ENCODE results near the gene HOXD1. TPM values are rescaled to one million over a fixed set of nuclear protein-coding genes. Genes with fewer than 3 reads are reported as not detected.
A peak's percentile ranks its signal among the peaks of the same experiment; 100 is the strongest.

Gene HOXD1
- not detected for total RNA-seq (ENCODE audit: unreplicated experiment)
- long read RNA-seq, result 0 reads

DNA sequence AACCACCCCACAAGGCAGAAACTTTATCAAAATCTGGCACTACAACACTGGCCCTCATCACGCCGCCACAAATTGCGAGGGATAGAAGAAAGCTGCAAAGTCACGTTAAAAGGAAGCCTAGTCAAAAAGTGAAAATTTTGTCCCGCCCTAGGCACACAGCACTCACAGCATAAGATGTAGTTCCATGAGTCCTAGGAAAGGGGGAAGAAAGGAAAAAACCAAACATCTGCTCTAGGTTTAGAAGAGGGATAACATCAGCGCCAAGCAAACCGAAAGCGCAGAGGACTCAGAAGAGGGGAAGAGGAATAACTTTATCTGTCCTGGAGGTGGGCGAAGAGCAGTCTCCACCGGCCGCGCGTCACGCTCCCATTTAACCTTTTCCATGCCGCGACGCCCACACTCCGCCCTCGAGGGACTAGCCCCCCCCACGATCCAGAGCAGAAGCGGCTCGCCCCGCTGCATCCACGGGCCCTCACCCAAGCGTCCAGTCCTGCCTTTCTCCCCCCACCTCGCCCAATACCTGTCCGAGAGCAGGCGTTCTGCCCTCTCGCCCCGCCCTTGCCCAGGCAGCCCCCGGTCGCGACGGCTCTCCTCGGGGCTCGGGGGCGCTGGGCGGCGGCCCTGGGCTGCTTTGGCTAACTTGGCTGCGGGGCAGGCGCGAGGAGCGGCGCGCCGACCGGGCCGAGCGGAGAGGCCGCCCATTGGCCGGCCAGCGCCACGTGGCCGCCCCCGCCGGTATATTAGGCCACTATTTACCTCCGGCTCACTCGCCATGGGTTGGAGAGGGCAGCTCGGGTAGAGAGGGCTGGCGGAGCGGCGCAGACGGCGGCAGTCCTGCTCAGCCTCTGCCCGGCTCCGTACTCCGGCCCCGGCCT lies at the start of gene HOXD1:
TSS of gene HOXD1 (plus strand) at position 770 of the 875 bp plus-strand sequence. CDS start 134 bp downstream, outside the sequence.
- DNase-seq, result peak; percentile 39
- Mint-ChIP-seq H3K36me3 (ENCODE audit: unreplicated experiment) (peaks cover 7% of the 10 kb centered on the region), H3K9me3 (ENCODE audit: unreplicated experiment) (peaks cover 1% of the 10 kb centered on the region), H3K4me1 (ENCODE audit: low read depth, unreplicated experiment) (no peaks in the 10 kb centered on the region), H3K4me3 (ENCODE audit: unreplicated experiment) (peak within 1 kb of the TSS; percentile 77), H3K27ac (ENCODE audit: unreplicated experiment) (no peak within 1 kb of the TSS), H3K27me3 (ENCODE audit: unreplicated experiment) (peaks cover 18% of the 10 kb centered on the region)
- TF ChIP-seq CTCF (IDR thresholded peaks at IDR 0.05; ENCODE audit: partially characterized antibody, unreplicated experiment), result no peak

GRCh38 chr2:176138923-176139660 lies 49.4 kb upstream of the HOXD1 start:
- Mint-ChIP-seq H3K4me3 (ENCODE audit: unreplicated experiment) (peak overlapping the region; percentile 12), H3K27me3 (ENCODE audit: unreplicated experiment) (peaks cover 42% of the 10 kb centered on the region), H3K9me3 (ENCODE audit: unreplicated experiment) (peaks cover 21% of the 10 kb centered on the region), H3K27ac (ENCODE audit: unreplicated experiment) (no peak overlapping the region), H3K4me1 (ENCODE audit: low read depth, unreplicated experiment) (no peaks in the 10 kb centered on the region), H3K36me3 (ENCODE audit: unreplicated experiment) (peaks cover 5% of the 10 kb centered on the region)
- no peak for TF ChIP-seq CTCF (IDR thresholded peaks at IDR 0.05; ENCODE audit: partially characterized antibody, unreplicated experiment)
- DNase-seq, result no peak

- no peak for DNase-seq
- Mint-ChIP-seq H3K4me3 (ENCODE audit: unreplicated experiment) (peak overlapping the region; percentile 12), H3K4me1 (ENCODE audit: low read depth, unreplicated experiment) (no peaks in the 10 kb centered on the region), H3K9me3 (ENCODE audit: unreplicated experiment) (peaks cover 21% of the 10 kb centered on the region), H3K27me3 (ENCODE audit: unreplicated experiment) (peaks cover 39% of the 10 kb centered on the region), H3K36me3 (ENCODE audit: unreplicated experiment) (peaks cover 5% of the 10 kb centered on the region), H3K27ac (ENCODE audit: unreplicated experiment) (no peak overlapping the region)
- no peak for TF ChIP-seq CTCF (IDR thresholded peaks at IDR 0.05; ENCODE audit: partially characterized antibody, unreplicated experiment)
Observed at GRCh38 chr2:176139661-176140512, 48.6 kb upstream of the HOXD1 start.

- TF ChIP-seq CTCF (IDR thresholded peaks at IDR 0.05; ENCODE audit: partially characterized antibody, unreplicated experiment), result peak; percentile 96
- H3K4me1 Mint-ChIP-seq (ENCODE audit: low read depth, unreplicated experiment), result no peaks in the 10 kb centered on the region
- H3K36me3 Mint-ChIP-seq (ENCODE audit: unreplicated experiment), result peaks cover 5% of the 10 kb centered on the region
- no peak overlapping the region for H3K27ac Mint-ChIP-seq (ENCODE audit: unreplicated experiment)
- H3K4me3 Mint-ChIP-seq (ENCODE audit: unreplicated experiment), result peak overlapping the region; percentile 10
- DNase-seq, result peak; percentile 88
- H3K9me3 Mint-ChIP-seq (ENCODE audit: unreplicated experiment), result peaks cover 19% of the 10 kb centered on the region
- H3K27me3 Mint-ChIP-seq (ENCODE audit: unreplicated experiment), result peaks cover 40% of the 10 kb centered on the region
Observed at GRCh38 chr2:176140513-176141317, 47.8 kb upstream of the HOXD1 start.
